DMS79 treated with DMSO at 0.1 percent for 48 hours (cell line): ENCODE data around the gene SLC35A5.
"Not testable (repeated sequence)": the region's sequence is repeated elsewhere in the genome, so short reads cannot be mapped to it uniquely, and the experiment has no call there.

Experiments
- DNase-seq: peaks from one replicate; lab custom pipeline; 2025; lab: John Stamatoyannopoulos, UW

SLC35A5 gene

GRCh38 chr3:112561734-112562529 lies at the start of gene SLC35A5, which contains the start of gene ATG3:
SLC35A5 (plus strand) TSS chr3:112562045; CDS start chr3:112563404, 1,359 bp downstream.
ATG3 (minus strand) TSS chr3:112561962; CDS start chr3:112561528, 434 bp downstream.
- DNase-seq, result peak; percentile 98

GRCh38 chr3:112512320-112512719 lies 49.5 kb upstream of the SLC35A5 start:
- no peak for DNase-seq

GRCh38 chr3:112514527-112515128 lies 47.2 kb upstream of the SLC35A5 start:
- DNase-seq, result no peak

GRCh38 chr3:112518970-112519369 lies 42.9 kb upstream of the SLC35A5 start:
- not testable (repeated sequence) for DNase-seq

GRCh38 chr3:112519424-112520001 lies 42.3 kb upstream of the SLC35A5 start:
- peak; percentile 26 for DNase-seq

- not testable (repeated sequence) for DNase-seq
Observed at GRCh38 chr3:112524127-112524526, 37.7 kb upstream of the SLC35A5 start.

GRCh38 chr3:112530573-112530972 lies 31.3 kb upstream of the SLC35A5 start:
- DNase-seq, result no peak

- DNase-seq, result no peak
Observed at GRCh38 chr3:112531358-112531781, 30.5 kb upstream of the SLC35A5 start.

- DNase-seq, result no peak
Observed at GRCh38 chr3:112539825-112540650, 21.8 kb upstream of the SLC35A5 start.

- no peak for DNase-seq
Observed at GRCh38 chr3:112546216-112546759, 15.6 kb upstream of the SLC35A5 start.

GRCh38 chr3:112550859-112551258 lies 11.0 kb upstream of the SLC35A5 start:
- no peak for DNase-seq

- DNase-seq, result no peak
Observed at GRCh38 chr3:112555535-112556170, 6.2 kb upstream of the SLC35A5 start.

- no peak for DNase-seq
Observed at GRCh38 chr3:112557976-112558375, 3.9 kb upstream of the SLC35A5 start.

GRCh38 chr3:112560307-112560706 lies 1.5 kb upstream of the SLC35A5 start:
- no peak for DNase-seq

GRCh38 chr3:112560721-112561483 lies 943 bp upstream of the SLC35A5 start:
- DNase-seq, result peak; percentile 45

GRCh38 chr3:112561484-112561733 lies 436 bp upstream of the SLC35A5 start:
- peak; percentile 54 for DNase-seq

GRCh38 chr3:112564247-112564939 lies 2.5 kb downstream of the SLC35A5 start:
- not testable (repeated sequence) for DNase-seq

- no peak for DNase-seq
Observed at GRCh38 chr3:112564940-112565305, 3.1 kb downstream of the SLC35A5 start.

- no peak for DNase-seq
Observed at GRCh38 chr3:112568642-112569041, 6.8 kb downstream of the SLC35A5 start.

- no peak for DNase-seq
Observed at GRCh38 chr3:112569265-112569664, 7.4 kb downstream of the SLC35A5 start.
